ENCODE measurements around the gene RAD51B.
A peak's percentile ranks its signal among the peaks of the same experiment; 100 is the strongest.
"Not testable (repeated sequence)": the region's sequence is repeated elsewhere in the genome, so short reads cannot be mapped to it uniquely, and the experiment has no call there.

The RAD51B gene

DNA sequence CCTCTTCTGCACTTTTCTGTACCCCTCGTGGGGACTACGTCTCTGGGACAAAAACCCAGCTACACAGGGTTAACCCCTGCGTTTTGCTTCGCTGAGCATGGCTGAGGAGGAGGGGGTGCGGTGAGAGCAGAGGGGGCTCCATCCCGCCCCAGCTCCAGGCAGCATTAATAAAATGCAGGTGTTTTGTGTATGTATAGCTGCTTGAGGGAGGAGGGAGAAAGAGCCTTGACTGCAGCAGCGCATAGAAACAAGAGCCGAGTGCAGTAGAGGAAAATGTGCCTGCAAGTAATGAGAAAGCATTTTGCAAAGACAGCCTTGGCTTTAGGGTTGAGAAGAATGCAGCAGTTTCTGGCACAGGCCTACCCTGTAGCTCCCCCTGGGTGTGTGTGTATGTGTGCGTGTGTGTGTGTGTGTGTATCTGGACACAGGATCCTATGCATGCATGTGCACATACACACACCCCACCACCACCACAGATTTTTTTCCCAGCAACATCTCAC is 869.3 kb downstream of the RAD51B start:
- peak in 4 of 58 donors; percentile 11 to 23 (median 16) for DNase-seq

DNA sequence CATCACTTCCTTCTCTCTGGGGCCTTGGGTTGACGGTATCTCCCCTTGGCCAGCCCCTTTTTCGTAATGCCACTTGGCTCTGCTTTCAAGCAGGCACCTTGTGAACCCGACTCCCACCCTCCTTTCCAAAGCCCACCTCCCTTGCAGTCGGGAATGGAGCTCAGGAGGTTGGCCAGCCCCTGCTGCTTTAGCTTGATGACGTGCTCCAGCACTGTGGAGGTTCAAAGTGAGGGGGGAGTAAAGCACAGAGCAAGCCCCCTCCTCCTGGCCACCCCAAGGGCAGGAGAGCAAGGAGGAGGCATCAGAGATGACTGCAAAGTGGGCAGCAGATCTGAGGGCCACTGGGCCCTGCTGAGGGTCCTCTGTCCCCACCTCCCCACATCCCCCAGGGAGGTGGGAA is 869.9 kb downstream of the RAD51B start:
- DNase-seq = no peak

DNA sequence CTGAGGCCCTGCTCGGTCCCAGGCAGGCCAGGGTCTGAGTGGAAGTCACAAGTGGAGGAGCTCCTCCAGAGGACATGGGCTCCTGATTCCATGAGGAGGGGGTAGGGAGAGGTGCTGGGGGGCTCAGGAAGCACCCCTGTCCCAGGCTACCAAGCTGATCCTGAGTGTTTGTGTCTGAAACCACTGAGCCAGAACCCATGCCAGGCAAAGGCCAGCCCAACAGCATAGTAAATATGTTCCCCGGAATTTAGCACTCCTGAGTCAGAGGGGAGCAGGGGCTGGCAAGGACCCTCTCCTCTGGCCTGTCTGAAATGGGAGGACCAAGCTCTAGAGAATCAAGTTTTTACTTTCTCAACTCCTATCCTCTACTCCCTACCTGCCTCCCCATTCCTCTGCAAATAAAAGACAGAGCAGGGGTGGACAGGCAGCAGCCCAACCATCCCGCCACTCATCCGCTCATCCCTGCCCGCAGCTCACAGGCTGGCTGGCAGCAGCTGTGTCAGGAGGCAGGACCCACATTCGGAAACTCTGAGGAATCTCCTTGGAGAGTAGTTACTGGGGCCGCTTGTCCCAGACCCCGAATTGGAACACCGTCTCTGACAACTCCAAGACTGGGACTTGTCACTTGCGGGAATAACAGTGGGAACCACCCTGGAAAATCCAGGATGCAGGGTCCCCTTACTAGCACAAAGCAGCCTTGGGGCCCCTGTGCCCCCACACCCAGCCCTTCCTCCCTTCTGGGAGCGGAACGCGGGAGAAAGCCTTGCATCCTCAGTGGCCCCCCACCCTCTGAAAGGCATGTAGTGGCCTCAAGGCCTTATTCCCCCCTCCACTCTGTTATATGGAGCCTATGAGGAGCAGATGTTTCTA is 870.7 kb downstream of the RAD51B start:
- DNase-seq = peak in 1 of 58 donors; percentile 20

DNA sequence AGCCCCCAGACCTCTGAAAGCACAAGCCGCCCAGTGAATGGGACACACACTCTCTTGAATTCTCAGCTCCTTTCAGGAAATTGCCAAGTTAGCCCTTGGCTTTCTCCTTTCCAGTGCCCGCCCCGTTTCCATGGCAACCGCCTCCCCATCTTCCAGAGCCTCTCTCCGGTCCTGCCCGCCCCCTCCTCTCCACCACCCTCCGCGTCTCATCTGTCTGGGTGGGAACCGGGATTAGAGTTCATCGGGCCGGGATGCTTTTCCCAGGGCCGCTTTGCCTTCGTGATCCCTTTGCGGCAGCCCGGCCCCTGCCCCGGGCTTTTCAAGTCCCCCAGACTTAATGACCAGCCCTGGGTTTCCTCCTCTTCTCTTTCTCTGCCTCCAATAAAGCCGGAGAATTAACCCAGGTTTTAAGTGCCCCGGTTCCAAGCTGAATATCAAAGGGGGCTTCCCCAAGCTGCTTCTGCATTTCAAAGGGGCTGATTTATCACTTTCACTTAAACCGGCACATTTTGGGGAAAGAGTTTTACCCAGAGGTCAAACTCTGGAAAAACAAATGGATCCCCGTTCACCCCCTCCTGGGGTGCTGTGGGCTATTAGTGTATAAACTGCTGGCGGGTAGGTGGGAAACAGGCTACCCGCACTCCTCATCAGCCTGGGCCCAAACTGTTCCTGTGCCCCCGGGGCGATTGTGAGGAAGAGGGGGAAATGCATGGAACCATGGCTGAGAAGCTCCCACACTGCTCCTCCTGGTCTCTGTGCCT is 871.6 kb downstream of the RAD51B start:
- peak in 54 of 58 donors; percentile 12 to 90 (median 65) for DNase-seq

DNA sequence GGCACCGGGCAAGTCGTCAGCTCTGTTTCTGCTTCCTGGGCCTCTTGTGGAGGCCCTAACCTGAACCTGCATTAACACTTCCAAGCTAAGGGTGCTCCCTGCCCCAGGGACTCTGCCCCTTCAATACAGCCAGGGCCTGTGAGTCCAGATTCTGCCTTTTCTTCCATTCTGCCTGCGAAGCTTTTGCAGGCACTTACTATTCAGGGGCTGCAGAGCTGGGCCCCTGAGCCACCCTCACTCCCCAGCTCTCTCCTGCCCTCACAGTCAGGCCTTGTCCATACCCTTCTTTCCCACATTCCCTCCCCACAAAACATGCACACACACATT is 872.2 kb downstream of the RAD51B start:
- DNase-seq = no peak

DNA sequence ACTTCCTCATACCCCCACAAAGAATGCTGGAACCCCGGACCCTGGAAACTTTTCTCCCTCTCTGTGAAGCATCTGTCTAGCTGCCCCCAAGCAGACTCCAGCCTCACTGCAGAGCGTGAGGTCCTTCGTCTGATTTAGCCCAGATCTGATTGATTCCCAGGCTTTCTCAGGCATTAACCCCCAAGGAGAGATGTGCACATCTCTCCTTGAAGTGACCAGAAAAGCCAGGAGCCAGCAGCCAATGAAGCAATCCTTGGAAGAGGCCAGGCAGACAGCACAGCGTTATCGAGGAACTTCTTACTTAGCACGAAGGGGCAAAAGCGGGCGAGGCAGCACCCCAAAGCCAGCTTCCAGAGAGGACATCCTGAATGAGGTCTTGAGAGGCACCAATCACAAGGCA is 872.6 kb downstream of the RAD51B start:
- DNase-seq = no peak

DNA sequence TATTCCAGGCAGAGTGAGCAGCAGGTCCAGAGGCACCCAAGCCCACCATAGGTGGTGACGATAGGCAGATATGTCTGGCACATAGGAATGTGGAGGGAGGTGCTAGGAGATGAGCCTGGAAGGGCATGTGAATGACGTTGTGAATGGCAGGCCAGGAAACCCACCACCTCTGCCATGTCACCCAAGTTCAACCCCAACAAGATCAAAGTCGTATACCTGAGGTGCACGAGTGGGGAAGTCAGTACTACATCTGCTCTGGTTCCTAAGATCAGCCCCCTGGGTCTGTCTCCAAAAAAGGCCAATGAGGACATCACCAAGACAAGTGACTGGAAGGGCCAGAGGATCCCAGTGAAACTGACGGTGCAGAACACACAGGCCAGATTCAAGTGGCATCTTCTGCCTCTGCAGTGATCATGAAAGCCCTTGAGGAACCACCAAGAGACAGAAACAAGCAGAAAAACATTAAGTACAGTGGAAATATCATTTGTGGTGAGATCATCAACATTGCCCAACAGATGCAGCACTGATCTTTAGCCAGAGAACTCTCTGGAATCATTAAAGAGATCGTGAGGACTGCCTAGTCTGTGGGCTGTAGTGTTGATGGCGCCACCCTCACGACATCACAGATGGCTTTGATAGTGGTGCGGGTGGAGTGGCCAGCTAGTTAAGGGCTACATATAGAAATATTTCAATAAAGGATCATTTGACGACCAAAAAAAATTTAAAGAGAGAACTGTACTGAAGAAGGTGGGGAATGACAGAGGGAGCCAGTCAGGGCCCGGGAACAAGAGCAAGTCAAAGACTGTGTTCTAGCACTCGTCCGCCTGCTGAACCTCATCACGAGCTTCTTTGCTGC is 873.6 kb downstream of the RAD51B start:
- no peak for DNase-seq

DNA sequence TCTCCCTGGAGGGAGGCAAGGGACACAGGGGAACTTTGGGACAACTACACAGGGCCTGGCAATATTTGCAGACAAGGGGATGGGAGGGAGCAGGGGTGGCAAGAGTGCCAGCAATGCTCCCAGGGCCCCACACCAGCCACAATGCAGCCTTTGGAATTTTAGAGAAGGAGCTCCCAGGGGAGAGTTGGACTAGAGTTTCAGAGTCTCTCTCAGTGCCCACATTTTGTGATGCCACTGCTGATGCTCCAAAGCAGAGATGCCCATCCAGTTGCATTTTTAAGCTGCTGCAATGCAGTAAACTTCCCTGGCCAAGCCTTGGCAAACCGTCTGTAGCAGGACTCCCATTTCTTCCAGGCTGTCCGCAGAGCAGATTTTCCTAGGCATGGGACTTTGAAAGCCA is 874.3 kb downstream of the RAD51B start:
- no peak for DNase-seq

DNA sequence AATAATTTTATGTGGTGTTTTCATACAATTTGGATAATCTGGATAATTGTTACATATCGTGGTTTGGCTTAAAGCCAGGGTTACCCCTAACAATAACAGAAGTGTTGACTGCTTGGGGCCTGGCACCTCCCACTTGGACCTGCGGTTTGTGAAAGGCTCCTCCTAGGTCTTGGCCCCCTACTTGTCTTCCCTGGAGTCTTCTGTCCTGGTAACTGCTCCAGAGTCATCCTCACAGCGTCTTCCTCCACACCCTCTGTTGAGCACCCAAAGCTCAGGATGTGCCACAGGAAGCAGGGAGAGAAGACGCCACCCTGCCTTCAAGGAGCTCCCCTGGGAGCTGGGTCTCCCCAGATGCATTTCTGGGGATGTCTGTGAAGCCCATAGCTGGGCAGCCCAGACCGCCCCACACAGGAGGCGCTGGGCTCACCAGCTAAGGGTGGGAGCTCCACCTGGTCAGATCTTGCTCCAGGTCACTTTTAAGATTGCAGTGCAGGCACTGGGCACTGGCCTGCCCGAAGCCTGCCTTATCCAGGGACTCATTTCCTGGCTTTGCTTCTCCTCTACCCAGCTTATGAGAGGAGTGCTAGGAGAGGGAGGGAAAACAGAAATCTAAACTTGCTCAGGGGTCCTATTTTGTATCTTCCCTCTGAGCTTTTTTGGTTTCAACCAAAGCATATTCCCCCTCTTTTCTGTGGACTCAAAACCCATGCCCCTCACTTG is 875.1 kb downstream of the RAD51B start:
- DNase-seq = no peak

DNA sequence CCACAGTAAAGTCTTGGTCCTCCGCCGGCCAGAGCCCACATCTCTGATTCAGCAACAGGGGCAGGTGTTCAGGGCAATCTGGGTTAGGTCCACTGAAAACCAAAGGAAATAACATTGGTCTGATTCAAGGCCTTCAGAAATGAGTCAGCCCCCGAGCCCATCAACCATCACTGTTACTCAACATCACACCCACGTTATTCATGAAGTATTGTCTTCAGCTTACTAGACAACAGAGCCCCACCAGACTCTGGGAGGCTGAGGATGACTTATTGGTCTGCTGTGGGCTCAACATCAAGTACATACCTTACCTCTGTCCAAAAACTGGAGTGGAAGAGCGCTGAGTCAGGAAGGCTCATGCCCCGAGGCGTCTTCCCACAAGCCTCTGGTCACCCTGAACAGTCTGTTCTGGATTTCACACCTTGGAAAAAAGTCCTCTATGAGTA is 875.8 kb downstream of the RAD51B start:
- no peak for DNase-seq

DNA sequence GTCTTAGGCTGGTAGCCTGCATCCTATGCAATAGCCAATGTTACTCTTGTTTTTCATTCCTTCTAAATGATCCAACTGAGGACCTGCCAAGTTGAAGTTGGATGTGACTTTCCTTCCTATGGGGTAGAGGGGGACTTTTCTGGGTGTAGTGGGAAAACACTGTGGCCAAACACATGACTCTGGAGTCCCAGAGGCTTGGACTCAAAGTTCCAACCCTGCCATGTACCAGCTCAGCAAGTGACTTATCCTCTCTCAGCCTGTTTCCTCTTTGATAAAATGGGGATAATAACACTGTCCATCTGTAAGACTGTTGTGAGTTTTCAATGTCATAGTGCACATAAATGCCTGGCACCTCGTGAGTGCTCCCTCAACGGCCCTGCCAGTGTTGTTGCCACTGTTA is 876.3 kb downstream of the RAD51B start:
- no peak for DNase-seq

DNA sequence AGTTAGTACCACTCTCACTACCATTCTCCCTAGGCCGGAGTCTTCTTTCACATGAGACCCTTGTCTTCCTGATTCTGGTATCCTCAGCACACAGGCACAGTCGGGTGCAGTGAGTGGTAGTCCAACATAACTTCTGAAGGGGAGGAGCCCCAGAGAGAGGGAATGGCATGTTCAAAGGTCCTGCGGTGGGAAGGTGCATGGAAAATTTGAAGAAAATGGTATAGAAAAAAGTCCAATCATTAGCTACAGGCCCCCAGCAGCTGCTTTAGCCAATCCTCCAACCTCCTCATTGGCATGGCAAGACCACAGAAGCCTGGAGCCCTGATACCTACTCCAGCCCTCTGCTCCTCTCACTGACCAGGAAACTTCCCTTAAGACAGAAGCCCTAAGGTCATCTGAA is 876.7 kb downstream of the RAD51B start:
- DNase-seq = no peak

DNA sequence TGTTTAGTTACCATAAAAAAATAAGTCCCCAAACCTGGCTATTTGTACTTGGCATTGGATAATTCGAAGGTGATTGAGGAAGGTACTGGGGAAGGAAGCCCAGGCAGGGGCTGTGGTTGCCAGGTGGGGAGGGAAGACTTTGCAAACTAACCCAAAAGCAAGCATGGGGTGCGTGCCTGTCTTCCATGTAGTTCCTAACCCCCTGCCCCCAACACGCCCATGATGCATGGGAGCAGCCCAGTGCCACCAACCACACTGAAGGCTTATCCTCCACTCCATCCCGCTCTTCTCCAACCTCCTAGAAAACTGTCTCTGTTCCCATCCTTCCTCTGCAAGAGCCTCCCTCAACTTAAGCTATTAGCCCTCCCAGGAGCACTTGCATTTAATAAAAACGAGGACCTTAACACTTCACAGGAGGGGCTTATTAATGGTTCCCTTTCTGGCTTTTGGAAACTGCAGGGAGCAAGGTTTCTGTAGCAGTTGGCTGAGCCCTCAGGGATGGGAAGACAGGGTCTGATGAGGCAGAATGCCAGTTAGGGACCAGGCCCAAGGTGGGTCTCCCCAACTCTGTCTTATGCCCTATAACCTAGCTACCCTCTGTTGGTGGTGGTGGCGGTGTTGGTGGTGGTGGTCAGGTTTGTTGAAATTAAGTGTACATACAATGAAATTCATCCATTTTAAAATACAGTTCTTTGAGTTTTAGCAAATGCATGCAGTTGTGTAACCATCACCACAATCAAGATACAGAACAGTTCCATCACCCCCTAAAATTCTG is 877.3 kb downstream of the RAD51B start:
- no peak for DNase-seq

DNA sequence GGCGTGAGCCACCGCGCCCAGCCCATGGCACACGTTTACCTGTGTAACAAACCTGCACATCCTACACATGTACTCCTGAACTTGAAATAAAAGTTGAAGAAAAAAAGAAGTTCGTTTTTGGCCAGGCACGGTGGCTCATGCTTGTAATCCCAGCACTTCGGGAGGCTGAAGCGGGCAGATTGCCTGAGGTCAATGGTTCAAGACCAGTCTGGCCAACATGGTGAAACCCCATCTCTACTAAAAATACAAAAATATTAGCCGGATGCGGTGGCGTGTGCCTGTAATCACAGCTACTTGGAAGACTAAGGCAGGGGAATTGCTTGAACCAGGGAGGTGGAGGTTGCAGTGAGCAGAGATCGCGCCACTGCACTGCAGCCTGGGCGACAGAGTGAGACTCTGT is 879.2 kb downstream of the RAD51B start:
- DNase-seq = not testable (repeated sequence)

DNA sequence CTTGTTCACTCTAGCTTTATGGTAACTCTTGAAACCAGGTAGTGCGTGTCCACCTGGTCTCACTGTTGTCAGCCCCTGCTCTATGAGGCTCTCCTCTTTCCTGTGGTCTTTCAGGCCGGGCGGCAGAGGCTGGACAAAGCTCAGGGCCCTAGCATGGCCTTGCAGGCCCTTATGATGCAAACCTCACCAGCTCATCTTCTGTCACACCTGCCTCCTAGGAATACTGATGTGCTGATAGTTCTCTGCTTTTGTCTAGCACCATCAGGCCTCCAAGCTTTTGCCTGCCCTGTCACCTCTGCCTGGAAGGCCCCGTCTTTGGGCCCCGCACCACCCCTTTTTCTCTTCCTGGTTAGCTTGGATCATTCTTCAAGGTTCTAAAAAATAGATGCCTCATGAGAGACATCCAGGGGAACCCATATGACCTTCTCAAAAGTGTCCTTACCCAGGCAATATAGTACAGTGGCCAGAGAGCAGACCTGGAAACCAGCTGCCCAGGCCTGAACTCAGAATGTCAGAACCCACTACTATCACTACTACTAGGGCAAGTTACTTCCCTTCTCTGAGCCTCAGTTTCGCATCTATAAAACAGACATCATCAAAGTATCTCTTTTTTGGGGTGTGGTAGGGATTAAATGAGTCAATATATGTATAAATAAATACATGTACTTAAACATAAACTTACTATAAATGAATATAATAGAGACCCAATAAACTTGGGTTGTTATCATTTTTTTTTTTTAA is 881.6 kb downstream of the RAD51B start:
- no peak for DNase-seq

DNA sequence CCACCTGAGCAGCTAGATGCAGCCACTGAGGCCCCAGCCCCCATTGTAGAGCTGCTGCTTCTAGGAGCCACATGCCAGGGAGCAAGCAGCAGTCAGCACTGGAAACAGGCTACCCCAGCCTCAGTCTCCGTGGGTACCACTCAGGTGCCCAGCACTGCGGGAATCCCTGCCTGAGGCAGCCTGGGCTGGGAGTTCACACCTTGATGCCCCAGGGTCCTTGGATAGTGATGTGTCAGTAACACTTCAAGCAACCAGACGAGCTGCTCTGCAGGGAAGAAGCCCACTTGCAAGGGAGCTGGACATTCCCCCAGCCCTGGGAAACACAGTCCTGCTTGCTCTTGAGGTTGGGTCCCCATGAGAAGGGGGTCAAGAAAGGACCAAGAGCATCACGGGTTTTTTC is 882.6 kb downstream of the RAD51B start:
- no peak for DNase-seq

DNA sequence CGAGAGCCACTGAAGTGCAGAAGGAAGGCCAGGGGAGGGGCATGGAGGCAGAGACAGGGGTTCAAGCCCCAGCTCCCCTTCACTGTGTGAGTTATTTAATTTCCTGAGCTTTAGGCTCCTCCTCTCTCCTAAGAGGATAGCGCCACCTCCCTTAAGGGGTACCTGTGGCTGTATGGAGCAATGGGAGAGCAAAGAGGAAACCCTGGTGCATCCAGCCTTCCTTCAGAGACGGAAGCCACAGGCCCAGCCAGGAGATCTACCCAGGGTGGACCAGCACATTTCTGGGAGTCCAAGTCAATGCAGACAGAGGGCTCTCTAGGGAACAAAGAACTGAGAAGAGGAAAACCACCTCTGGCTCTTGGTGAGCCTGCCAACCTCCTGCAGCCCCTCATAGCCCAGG is 883.0 kb downstream of the RAD51B start:
- no peak for DNase-seq

DNA sequence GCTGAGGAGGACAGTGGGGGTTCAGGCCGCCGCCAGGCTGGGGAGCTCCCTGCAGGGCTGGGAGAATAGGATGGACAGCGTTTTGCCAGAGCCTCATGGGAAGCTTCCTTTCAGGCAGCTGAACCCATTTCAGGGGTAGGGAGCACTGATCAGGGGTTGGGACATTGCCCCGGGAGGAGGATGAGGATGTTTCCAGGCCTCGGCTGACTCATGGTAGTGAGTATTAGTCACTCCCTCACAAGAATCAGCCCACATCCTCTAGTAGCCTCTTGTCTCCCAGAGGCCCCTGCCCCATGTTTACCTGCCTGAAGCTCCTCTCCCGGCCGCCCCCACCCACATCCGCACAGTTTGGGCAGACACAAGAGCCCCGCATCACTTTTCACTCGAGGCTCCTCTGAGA is 883.5 kb downstream of the RAD51B start:
- no peak for DNase-seq
